HG03565 (cell line): ENCODE results near the gene IZUMO2.

Experiments used
- ATAC-seq: cut with Tn5 transposase; IDR thresholded peaks from one replicate; pipeline ENCODE4 v1.9.1; 2021; ENCODE audit warnings: mild to moderate bottlenecking, moderate library complexity; ENCODE audit not compliant: unreplicated experiment

The IZUMO2 gene

GRCh38 chr19:50162988-50163387 is at the start of gene IZUMO2:
Gene IZUMO2 (minus strand): TSS chr19:50163281. CDS start chr19:50163194, 87 bp downstream.
- ATAC-seq: no peak

DNA sequence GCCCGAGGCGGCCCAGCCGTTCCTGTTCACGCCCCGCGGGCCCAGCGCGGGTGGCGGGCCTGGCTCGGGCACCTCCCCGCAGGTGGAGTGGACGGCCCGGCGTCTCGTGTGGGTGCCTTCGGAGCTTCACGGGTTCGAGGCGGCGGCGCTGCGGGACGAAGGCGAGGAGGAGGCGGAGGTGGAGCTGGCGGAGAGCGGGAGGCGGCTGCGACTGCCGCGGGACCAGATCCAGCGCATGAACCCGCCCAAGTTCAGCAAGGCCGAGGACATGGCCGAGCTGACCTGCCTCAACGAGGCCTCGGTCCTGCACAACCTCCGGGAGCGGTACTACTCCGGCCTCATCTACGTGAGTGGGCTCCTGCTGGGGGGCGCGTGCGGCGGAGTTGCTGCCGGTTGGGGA is 47.3 kb upstream of the IZUMO2 start:
- no peak for ATAC-seq

GRCh38 chr19:50209131-50209530 is 46.0 kb upstream of the IZUMO2 start:
- no peak for ATAC-seq

GRCh38 chr19:50207730-50208129 is 44.6 kb upstream of the IZUMO2 start:
- no peak for ATAC-seq

- no peak for ATAC-seq
These were observed 43.1 kb upstream of the IZUMO2 start for GRCh38 chr19:50206191-50206590.

GRCh38 chr19:50205681-50206138 is 42.6 kb upstream of the IZUMO2 start:
- no peak for ATAC-seq

DNA sequence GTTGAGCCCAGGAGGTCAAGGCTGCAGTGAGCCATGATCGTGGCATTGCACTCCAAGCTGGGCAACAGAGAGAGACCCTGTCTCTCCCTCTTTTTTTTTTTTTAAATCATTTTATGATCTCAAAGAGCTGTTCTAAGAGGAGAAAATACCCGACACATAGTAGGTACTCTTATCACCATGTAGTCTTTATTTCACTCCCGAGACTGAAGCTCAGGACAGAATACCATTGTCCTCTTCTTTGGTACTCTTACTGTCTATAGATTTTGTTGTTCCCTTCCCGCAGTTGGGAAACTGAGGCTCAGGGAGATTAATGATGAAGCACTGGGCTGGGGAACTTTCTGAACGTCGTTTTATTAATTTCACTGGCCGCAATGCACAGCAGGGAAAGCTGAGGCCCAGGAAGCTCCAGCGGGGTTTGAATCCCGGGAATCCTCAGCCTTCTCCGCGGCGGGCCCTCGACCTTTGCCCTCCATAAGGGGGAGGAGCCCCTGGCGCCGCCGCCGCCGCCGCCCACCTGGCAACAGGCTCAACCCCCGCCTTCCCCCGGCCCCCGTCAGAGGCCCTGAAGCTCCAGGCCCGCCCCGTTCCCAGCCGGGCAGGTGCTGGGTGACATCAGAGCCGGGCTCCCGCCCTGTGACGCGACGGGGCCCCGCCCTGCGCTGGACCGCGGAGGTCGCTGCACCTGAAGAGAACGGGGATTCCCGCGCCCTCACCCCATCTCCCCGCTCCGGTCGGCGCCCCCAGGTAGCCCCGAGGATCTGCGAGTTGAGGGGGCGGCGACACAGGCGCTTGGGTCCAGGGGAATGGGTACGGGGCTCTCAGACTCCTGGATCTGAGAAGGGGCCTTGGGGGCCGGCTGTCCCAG is 42.0 kb upstream of the IZUMO2 start:
- ATAC-seq: no peak

DNA sequence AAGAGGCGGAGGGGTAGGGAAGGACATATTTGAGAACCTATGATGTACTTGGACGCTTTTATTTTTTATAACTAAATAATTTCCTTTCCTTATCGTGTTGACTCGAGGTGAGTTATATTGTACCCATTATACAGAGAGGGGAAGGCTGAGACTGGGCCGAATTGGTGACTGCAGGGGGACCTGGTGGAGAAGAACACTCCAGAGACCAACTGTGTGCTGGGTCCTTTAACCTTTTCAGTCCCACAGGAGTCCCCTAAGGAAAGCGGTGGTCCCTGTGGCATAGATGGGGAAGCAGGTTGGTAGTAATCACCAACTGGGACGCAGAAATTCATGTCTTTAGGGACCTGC is 41.0 kb upstream of the IZUMO2 start:
- no peak for ATAC-seq

GRCh38 chr19:50203281-50204080 is 40.4 kb upstream of the IZUMO2 start, which contains the start of gene MYH14:
Gene MYH14 (plus strand): TSS chr19:50203622. CDS start chr19:50210366, 6,744 bp downstream.
- no peak for ATAC-seq

DNA sequence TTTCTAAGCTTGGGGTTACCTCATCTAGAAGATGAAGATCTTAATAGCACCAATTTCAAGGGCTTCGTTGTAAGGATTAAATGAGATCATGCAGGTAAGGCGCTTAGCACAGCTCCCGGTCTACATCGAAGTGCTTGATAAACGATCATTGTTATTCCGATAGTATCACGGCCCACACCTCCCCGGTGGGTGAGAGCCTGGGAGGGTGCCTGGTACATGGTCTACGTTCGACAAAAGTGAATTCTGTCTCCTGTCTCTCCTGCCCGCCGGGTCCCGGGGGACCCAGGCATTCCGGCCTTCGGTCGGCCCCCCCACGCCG is 39.8 kb upstream of the IZUMO2 start:
- ATAC-seq: no peak

- ATAC-seq: no peak
These were observed 39.3 kb upstream of the IZUMO2 start for GRCh38 chr19:50202386-50202785.

DNA sequence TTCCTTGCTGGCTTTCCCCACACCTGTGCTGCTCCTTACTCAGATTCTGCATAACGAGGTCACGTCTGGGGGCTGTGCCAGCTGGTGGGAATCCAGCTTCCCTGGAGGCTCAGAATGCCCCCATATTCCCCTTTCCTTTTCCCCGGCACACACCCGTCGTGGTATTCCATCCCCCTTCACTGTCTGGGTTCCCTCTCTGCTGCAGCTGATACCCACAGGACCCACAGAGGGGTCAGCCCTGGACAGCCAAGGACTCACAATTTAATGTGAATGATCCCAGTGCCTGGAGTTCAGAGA is 36.1 kb upstream of the IZUMO2 start:
- ATAC-seq: no peak

DNA sequence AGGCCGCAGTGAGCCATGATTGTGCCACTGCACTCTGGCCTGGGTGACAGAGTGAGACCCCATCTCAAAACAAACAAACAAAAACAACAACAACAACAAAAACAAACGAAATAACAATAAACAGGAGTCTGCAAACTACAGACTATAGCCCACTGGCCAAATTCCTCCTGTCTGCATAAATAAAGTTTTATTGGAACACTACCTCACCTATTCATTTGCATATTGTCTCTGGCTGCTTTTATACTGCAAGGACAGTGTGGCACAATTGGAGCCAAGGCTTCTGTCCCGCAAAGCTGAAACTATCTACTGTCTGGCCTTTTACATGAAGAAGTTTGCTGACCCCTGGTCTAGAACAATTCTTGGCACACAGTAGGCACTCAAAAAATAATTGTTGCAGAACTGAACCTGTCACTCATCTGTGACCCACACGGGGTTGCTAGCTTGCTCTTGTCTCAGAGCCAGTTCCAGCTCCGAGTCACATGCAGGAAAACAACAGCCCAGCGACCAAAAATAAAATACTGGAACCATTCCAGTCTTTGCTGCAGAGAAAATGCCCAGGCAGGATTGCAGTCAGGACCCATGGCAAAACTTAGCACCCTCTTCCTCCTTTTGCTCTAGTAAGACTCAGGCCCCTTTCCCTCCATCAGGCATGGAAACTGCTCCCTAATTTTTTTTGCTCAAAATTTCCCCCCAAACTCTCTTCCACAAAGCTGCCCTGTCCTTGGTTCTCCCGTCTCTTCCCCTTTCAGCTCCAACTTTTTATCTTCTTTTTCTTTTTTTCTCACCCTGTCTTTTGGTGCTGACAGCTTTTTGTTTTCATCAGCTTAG is 35.6 kb upstream of the IZUMO2 start:
- ATAC-seq: no peak

DNA sequence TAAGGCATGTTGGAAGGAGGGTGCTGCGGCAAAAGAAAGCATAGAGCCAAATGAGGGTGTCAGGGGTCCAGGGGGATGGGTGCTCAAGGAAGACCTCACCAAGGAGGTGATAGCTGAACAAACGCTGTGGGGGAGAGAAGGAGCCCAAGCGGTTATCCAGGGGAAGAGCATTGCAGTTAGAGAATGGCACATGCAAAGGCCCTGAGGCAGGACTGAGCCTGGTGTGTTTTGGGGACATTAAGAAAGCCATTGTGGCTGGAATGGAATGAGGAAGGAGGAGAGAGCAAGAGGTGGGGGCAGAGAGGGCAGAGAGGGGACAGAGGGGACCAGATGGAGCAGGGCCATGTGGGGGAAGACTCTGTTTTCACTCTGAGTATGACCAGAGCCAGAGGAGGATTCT is 34.3 kb upstream of the IZUMO2 start:
- no peak for ATAC-seq

GRCh38 chr19:50196322-50196932 is 33.3 kb upstream of the IZUMO2 start:
- ATAC-seq: no peak

GRCh38 chr19:50195224-50195623 is 32.1 kb upstream of the IZUMO2 start:
- ATAC-seq: no peak

GRCh38 chr19:50192463-50193211 is 29.6 kb upstream of the IZUMO2 start:
- ATAC-seq: no peak

DNA sequence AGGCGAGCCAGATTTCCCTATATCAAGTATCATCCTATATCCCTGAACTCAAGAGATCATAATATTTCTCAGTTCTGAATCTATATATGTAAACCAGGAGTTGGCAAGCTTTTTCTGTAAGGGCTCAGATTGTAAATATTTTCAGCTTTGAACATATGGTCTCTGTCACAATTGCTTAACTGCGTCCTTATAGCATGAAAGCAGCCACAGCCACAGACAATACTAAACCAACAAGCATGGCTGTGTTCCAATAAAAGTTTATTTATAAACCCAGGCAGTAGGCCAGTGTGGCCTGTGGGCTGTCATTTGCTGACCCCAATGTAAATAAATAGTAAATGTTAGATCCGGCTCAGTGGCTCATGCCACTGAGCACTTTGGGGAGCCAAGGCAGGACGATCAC is 28.1 kb upstream of the IZUMO2 start:
- ATAC-seq: no peak

GRCh38 chr19:50190439-50190891 is 27.4 kb upstream of the IZUMO2 start:
- ATAC-seq: no peak

GRCh38 chr19:50189331-50189730 is 26.2 kb upstream of the IZUMO2 start:
- ATAC-seq: no peak
